DMS153 (cell line): ENCODE data around the gene ZNF570.

Source experiments
- DNase-seq: peaks from one replicate; lab custom pipeline; 2025; lab: John Stamatoyannopoulos, UW

The ZNF570 gene

GRCh38 chr19:37468961-37469777 lies at the start of gene ZNF570:
ZNF570 (plus strand) TSS chr19:37469356; CDS start chr19:37470355, 999 bp downstream.
- peak; percentile 47 for DNase-seq

- no peak for DNase-seq
These were observed 16.5 kb upstream of the ZNF570 start for GRCh38 chr19:37452500-37453245.

- no peak for DNase-seq
These were observed 2.8 kb upstream of the ZNF570 start for GRCh38 chr19:37466277-37466797.

- DNase-seq = peak; percentile 68
These were observed 2.2 kb upstream of the ZNF570 start, which contains the start of gene ZNF569 for GRCh38 chr19:37466798-37467607. ZNF569 (minus strand) TSS chr19:37467444; CDS start chr19:37444921, 22,523 bp downstream.

GRCh38 chr19:37467608-37468090 lies 1.5 kb upstream of the ZNF570 start:
- no peak for DNase-seq

- DNase-seq = no peak
These were observed 1.1 kb downstream of the ZNF570 start for GRCh38 chr19:37470216-37470615.

GRCh38 chr19:37472165-37472564 lies 3.0 kb downstream of the ZNF570 start:
- no peak for DNase-seq

GRCh38 chr19:37484406-37485168 lies 15.4 kb downstream of the ZNF570 start:
- no peak for DNase-seq

GRCh38 chr19:37492213-37492612 lies 23.1 kb downstream of the ZNF570 start:
- no peak for DNase-seq

- DNase-seq = no peak
These were observed 36.8 kb downstream of the ZNF570 start for GRCh38 chr19:37505958-37506386.

- no peak for DNase-seq
These were observed 37.4 kb downstream of the ZNF570 start, which contains the start of gene ZNF793 for GRCh38 chr19:37506387-37507166. ZNF793 (plus strand) TSS chr19:37506939; CDS start chr19:37523440, 16,501 bp downstream.

GRCh38 chr19:37507167-37507464 lies 38.0 kb downstream of the ZNF570 start:
- no peak for DNase-seq

GRCh38 chr19:37511186-37511585 lies 42.0 kb downstream of the ZNF570 start:
- no peak for DNase-seq

GRCh38 chr19:37511821-37512220 lies 42.7 kb downstream of the ZNF570 start:
- no peak for DNase-seq

- DNase-seq = no peak
These were observed 44.2 kb downstream of the ZNF570 start for GRCh38 chr19:37513397-37513796.

GRCh38 chr19:37519890-37520289 lies 50.7 kb downstream of the ZNF570 start:
- DNase-seq = no peak

GRCh38 chr19:37537391-37537947 lies 68.3 kb downstream of the ZNF570 start:
- DNase-seq = no peak
